Endothelial cell of umbilical vein (primary cell): ENCODE data around the gene MRTFA. TPM values are rescaled to one million over a fixed set of nuclear protein-coding genes. Genes with fewer than 3 reads are reported as not detected.

ENCODE experiments used
- BruUV-seq: library from RNA; stranded (reverse); fragments of 400-500 nt; replicated peaks from 2 replicates; lab custom pipeline; 2021; lab: Mats Ljungman, UMichigan
- CTCF ChIA-PET: fragments of 300-600, 350-600 bp; sonication (Branson Sonifier 250); formaldehyde crosslinking; loops from one replicate; lab custom pipeline; 2021; ENCODE audit warnings: antibody characterized with exemption, inconsistent platforms; lab: Charles Lee
- POLR2A ChIA-PET: fragments of 300-600, 350-600 bp; sonication (Branson Sonifier 250); formaldehyde crosslinking; loops from one replicate; lab custom pipeline; 2021; ENCODE audit warnings: antibody characterized with exemption, inconsistent platforms; lab: Charles Lee
- DNase-seq: peaks from one replicate; pipeline ENCODE4 v3.0.0-alpha.2; 2011; ENCODE audit warnings: low read depth, low spot score
- FAIRE-seq: peaks from 2 replicates; lab custom pipeline; 2011; peaks lifted over from hg19 to GRCh38; lab: Jason Lieb, UNC
- H2AFZ ChIP-seq: 2 replicates; pipeline ENCODE4 v1.6.0; 2012; ENCODE audit warnings: low read depth, low read length, control low read depth, inconsistent platforms
- H3K27ac ChIP-seq: 2 replicates; pipeline ENCODE4 v1.5.1; 2011; ENCODE audit warnings: low read depth, mild to moderate bottlenecking, control low read depth, low read length, moderate library complexity; ENCODE audit not compliant: insufficient read depth
- H3K27me3 ChIP-seq, 2 experiments: 2 replicates each; pipeline versions ENCODE4 v1.6.0 to v1.6.1; 2011; ENCODE audit warnings: low read length in 2 of 2, mixed read lengths in 1 of 2; ENCODE audit not compliant: control insufficient read depth in 2 of 2, insufficient read depth in 2 of 2
- H3K36me3 ChIP-seq, 2 experiments: 2 replicates in 1 of 2; 3 replicates in 1 of 2; pipeline ENCODE4 v1.5.1; 2011; ENCODE audit warnings: low read length in 2 of 2, mild to moderate bottlenecking in 1 of 2, moderate library complexity in 1 of 2; ENCODE audit not compliant: control insufficient read depth in 2 of 2, insufficient read depth in 2 of 2; ENCODE audit errors: extremely low read depth in 1 of 2
- H3K4me1 ChIP-seq: 3 replicates; pipeline ENCODE4 v1.5.1; 2011; ENCODE audit warnings: mild to moderate bottlenecking, low read length; ENCODE audit not compliant: control insufficient read depth, insufficient read depth; ENCODE audit errors: extremely low read depth
- H3K4me2 ChIP-seq: 2 replicates; pipeline ENCODE4 v1.6.1; 2011; ENCODE audit warnings: low read length, control low read depth, mixed read lengths; ENCODE audit not compliant: insufficient read depth
- H3K4me3 ChIP-seq, 3 experiments: fragments of 200-600 bp in 1 of 3; sonication (generic), shearing (Covaris generic) in 1 of 3; replicated peaks in 1 of 3; 2 replicates each; pipeline ENCODE4 v1.5.1; 2011 to 2016; ENCODE audit warnings: control low read depth in 3 of 3, low read length in 3 of 3, mild to moderate bottlenecking in 2 of 3, inconsistent platforms in 1 of 3, low read depth in 1 of 3, moderate library complexity in 1 of 3; ENCODE audit not compliant: insufficient read depth in 1 of 3
- H3K79me2 ChIP-seq: 2 replicates; pipeline ENCODE4 v1.6.0; 2012; ENCODE audit warnings: low read length, inconsistent platforms; ENCODE audit not compliant: control insufficient read depth, insufficient read depth
- H3K9ac ChIP-seq: replicated peaks from 2 replicates; pipeline ENCODE3; 2011; ENCODE audit warnings: low read length, control low read depth; ENCODE audit not compliant: insufficient read depth; ENCODE audit errors: extremely low read depth
- H3K9me1 ChIP-seq: replicated peaks from 3 replicates; pipeline ENCODE4 v1.6.0; 2011; ENCODE audit warnings: mild to moderate bottlenecking, low read length; ENCODE audit not compliant: control insufficient read depth, insufficient read depth; ENCODE audit errors: extremely low read depth
- H3K9me3 ChIP-seq: replicated peaks from 2 replicates; pipeline ENCODE4 v1.5.1; 2012; ENCODE audit warnings: low read length, inconsistent platforms; ENCODE audit not compliant: control insufficient read depth, insufficient read depth
- H4K20me1 ChIP-seq: replicated peaks from 2 replicates; pipeline ENCODE3; 2011; ENCODE audit warnings: mild to moderate bottlenecking, low read length; ENCODE audit not compliant: control insufficient read depth, insufficient read depth; ENCODE audit errors: extremely low read depth
- EZH2 ChIP-seq: IDR thresholded peaks from 2 replicates; pipeline ENCODE4 v1.6.1; 2012; ENCODE audit warnings: borderline replicate concordance, low read depth, mild to moderate bottlenecking, moderate library complexity, low read length, inconsistent platforms; ENCODE audit not compliant: severe bottlenecking
- FOS ChIP-seq: IDR thresholded peaks from 2 replicates; pipeline ENCODE4 v1.6.1; 2011; ENCODE audit warnings: mild to moderate bottlenecking, low read length, moderate library complexity, borderline replicate concordance; ENCODE audit not compliant: insufficient read depth
- GATA2 ChIP-seq: IDR thresholded peaks from 2 replicates; pipeline ENCODE4 v1.7.0; 2011; ENCODE audit warnings: low read depth, mild to moderate bottlenecking, moderate library complexity, mixed read lengths, low read length; ENCODE audit not compliant: insufficient read length, insufficient read depth
- JUN ChIP-seq: IDR thresholded peaks from 2 replicates; pipeline ENCODE4 v1.6.1; 2011; ENCODE audit warnings: borderline replicate concordance, low read depth; ENCODE audit not compliant: insufficient read length, insufficient read depth
- MYC ChIP-seq: IDR thresholded peaks from one replicate; pipeline ENCODE4 v1.6.1; 2011; ENCODE audit warnings: mild to moderate bottlenecking, low read depth, low read length
- POLR2A ChIP-seq: IDR thresholded peaks from 2 replicates; pipeline ENCODE4 v1.6.1; 2012; ENCODE audit warnings: low read depth, mild to moderate bottlenecking, control low read depth, low read length
- POLR2AphosphoS5 ChIP-seq: IDR thresholded peaks from 2 replicates; pipeline ENCODE4 v1.6.1; 2012; ENCODE audit warnings: low read depth, mild to moderate bottlenecking, control low read depth, low read length, moderate library complexity; ENCODE audit not compliant: insufficient read depth
- dilution Hi-C: fragments of 300-500 bp; cut with MboI; formaldehyde crosslinking; loops from one replicate; pipeline ENCODE4 v1.15.0; 2019; ENCODE audit warnings: low sequenced_read_pairs; ENCODE audit not compliant: extremely low pct_ligation_motif_present
- intact Hi-C: fragments of 100-400 bp; cut with micrococcal nuclease; formaldehyde crosslinking; loops from one replicate; pipeline ENCODE4 v1.10.0; 2022
- polyA plus RNA-seq, 4 experiments: library from polyadenylated mRNA; depleted of rRNA in 3 of 4; stranded (reverse) in 3 of 4; unstranded in 1 of 4; fragments of >200 nt; gene quantifications; 2 replicates each; pipeline versions ENCODE4 v1.2.1 to v1.2.3, GENCODE V29; 2011 to 2012; ENCODE audit warnings: missing spikeins in 1 of 4
- total RNA-seq: library from RNA; stranded (reverse); gene quantifications from 2 replicates; pipeline ENCODE4 v1.2.3, GENCODE V29; 2021
- TF ChIP-seq, protein P1 (sequence below), 2 donors: IDR thresholded peaks; 1 replicate in 1 of 2; 2 replicates in 1 of 2; pipeline ENCODE4 v1.5.1; 2011; ENCODE audit warnings: low read length in 2 of 2, mild to moderate bottlenecking in 2 of 2, moderate library complexity in 2 of 2, control low read depth in 1 of 2, inconsistent platforms in 1 of 2, low read depth in 1 of 2; ENCODE audit not compliant: insufficient read depth in 1 of 2; ENCODE audit errors: extremely low read depth in 1 of 2
- TF ChIP-seq, protein P2 (sequence below): IDR thresholded peaks from 2 replicates; pipeline ENCODE4 v1.6.1; 2011; ENCODE audit not compliant: insufficient read depth, insufficient read length

Gene MRTFA
- total and polyA plus RNA-seq, 2 donors (not counting 3 experiments of a cell fraction or from before 2014, with no cell fraction given) = 13.6 to 44.1 TPM

DNA sequence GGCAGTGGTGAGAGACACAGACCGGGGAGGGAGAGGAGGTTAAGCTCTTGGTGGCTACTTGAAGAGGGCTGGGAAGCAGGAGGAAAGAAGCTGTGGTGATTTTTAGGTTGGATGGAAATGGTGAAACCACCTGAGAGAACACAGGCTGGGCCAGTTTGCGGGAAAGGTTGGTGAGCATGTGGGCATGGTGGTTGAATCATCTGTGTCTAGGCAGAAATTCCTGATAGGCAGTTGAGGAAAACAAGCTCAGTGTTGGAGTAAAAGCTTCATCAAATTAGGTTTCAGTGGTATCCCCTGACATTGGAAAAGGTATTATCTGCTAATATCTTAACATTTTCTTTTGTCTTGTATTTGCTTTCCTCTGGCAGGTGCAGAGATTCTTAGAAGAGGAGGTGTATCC, 270.5 kb downstream of the MRTFA start:
- POLR2A ChIA-PET = no interaction called here
- no peak for FAIRE-seq
- TF ChIP-seq, protein P1, sequence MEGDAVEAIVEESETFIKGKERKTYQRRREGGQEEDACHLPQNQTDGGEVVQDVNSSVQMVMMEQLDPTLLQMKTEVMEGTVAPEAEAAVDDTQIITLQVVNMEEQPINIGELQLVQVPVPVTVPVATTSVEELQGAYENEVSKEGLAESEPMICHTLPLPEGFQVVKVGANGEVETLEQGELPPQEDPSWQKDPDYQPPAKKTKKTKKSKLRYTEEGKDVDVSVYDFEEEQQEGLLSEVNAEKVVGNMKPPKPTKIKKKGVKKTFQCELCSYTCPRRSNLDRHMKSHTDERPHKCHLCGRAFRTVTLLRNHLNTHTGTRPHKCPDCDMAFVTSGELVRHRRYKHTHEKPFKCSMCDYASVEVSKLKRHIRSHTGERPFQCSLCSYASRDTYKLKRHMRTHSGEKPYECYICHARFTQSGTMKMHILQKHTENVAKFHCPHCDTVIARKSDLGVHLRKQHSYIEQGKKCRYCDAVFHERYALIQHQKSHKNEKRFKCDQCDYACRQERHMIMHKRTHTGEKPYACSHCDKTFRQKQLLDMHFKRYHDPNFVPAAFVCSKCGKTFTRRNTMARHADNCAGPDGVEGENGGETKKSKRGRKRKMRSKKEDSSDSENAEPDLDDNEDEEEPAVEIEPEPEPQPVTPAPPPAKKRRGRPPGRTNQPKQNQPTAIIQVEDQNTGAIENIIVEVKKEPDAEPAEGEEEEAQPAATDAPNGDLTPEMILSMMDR (IDR thresholded peaks at IDR 0.05; ENCODE audit: extremely low read depth in 1 of 2, insufficient read depth in 1 of 2, low read depth in 1 of 2, low read length in 2 of 2) = no peak
- TF ChIP-seq POLR2A (no peak), MYC (no peak), FOS (no peak), GATA2 (no peak), POLR2AphosphoS5 (no peak), JUN (no peak), EZH2 (no peak)
- TF ChIP-seq, protein P2, sequence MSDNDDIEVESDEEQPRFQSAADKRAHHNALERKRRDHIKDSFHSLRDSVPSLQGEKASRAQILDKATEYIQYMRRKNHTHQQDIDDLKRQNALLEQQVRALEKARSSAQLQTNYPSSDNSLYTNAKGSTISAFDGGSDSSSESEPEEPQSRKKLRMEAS = no peak

More for the DNA sequence above, 270.5 kb downstream of the MRTFA start:
- Histone ChIP-seq H3K79me2 (peaks cover 5% of the 10 kb centered on the region), H3K27me3 (no peaks in the 10 kb centered on the region), H3K9me3 (no peaks in the 10 kb centered on the region), H3K4me3 (no peak overlapping the region), H3K9ac (no peak overlapping the region), H3K27ac (no peak overlapping the region), H3K9me1 (no peaks in the 10 kb centered on the region), H3K36me3 (peaks cover 25 to 32% of the 10 kb centered on the region in 2 experiments), H2AFZ (no peak overlapping the region), H3K4me2 (no peak overlapping the region), H4K20me1 (no peaks in the 10 kb centered on the region), H3K4me1 (peaks cover 11% of the 10 kb centered on the region)
- CTCF ChIA-PET = no interaction called here
- dilution Hi-C loops = no loop called here
- BruUV-seq = no TSS peak
- no peak for DNase-seq
- intact Hi-C loops = no loop called here
